Measurements from ENCODE around the gene RTP5. TPM values are rescaled to one million over a fixed set of nuclear protein-coding genes. Genes with fewer than 3 reads are reported as not detected.

The RTP5 gene
- total and polyA plus RNA-seq, 2 donors (not counting 3 experiments of a cell fraction or from before 2014, with no cell fraction given) = not detected

- Histone ChIP-seq H2AFZ (ENCODE audit: low read depth, low read length) (no peak overlapping the region), H3K79me2 (ENCODE audit: control insufficient read depth, insufficient read depth, low read length) (no peaks in the 10 kb centered on the region), H3K4me3 (replicated peaks in 1 of 3; ENCODE audit: insufficient read depth in 1 of 3, low read depth in 1 of 3, low read length in 3 of 3) (no peak overlapping the region), H3K9ac (replicated peaks; ENCODE audit: extremely low read depth, insufficient read depth, low read length) (no peak overlapping the region), H3K27ac (ENCODE audit: insufficient read depth, low read depth, low read length) (no peak overlapping the region), H3K4me2 (ENCODE audit: insufficient read depth, low read length) (no peak overlapping the region), H3K4me1 (ENCODE audit: control insufficient read depth, extremely low read depth, insufficient read depth, low read length) (no peaks in the 10 kb centered on the region), H3K27me3 (ENCODE audit: control insufficient read depth in 2 of 2, insufficient read depth in 2 of 2, low read length in 2 of 2) (no peaks in the 10 kb centered on the region), H3K9me3 (replicated peaks; ENCODE audit: control insufficient read depth, insufficient read depth, low read length) (no peaks in the 10 kb centered on the region), H3K36me3 (ENCODE audit: control insufficient read depth in 2 of 2, extremely low read depth in 1 of 2, insufficient read depth in 2 of 2, low read length in 2 of 2) (no peaks in the 10 kb centered on the region), H3K9me1 (replicated peaks; ENCODE audit: control insufficient read depth, extremely low read depth, insufficient read depth, low read length) (no peaks in the 10 kb centered on the region), H4K20me1 (replicated peaks; ENCODE audit: control insufficient read depth, extremely low read depth, insufficient read depth, low read length) (no peaks in the 10 kb centered on the region)
- no TSS peak for BruUV-seq (replicated peaks)
- no peak for DNase-seq (ENCODE audit: low read depth, low spot score)
- POLR2A ChIA-PET = no interaction called here
- no peak for FAIRE-seq
- intact Hi-C loops (cut with micrococcal nuclease) (no loop called here), dilution Hi-C loops (cut with MboI; ENCODE audit: extremely low pct_ligation_motif_present, low sequenced_read_pairs) (no loop called here)
- CTCF ChIA-PET = no interaction called here
- TF ChIP-seq EZH2 (IDR thresholded peaks at IDR 0.05; ENCODE audit: borderline replicate concordance, low read depth, low read length, severe bottlenecking) = no peak
- no peak for TF ChIP-seq POLR2AphosphoS5 (IDR thresholded peaks at IDR 0.05; ENCODE audit: insufficient read depth, low read depth, low read length)
- TF ChIP-seq POLR2A (IDR thresholded peaks at IDR 0.05; ENCODE audit: low read depth, low read length) = no peak
- TF ChIP-seq FOS (IDR thresholded peaks at IDR 0.05; ENCODE audit: borderline replicate concordance, insufficient read depth, low read length) = no peak
- no peak for TF ChIP-seq MYC (IDR thresholded peaks at IDR 0.05; ENCODE audit: low read depth, low read length)
- TF ChIP-seq CTCF (IDR thresholded peaks at IDR 0.05; ENCODE audit: extremely low read depth in 1 of 2, insufficient read depth in 1 of 2, low read depth in 1 of 2, low read length in 2 of 2) = no peak
- TF ChIP-seq GATA2 (IDR thresholded peaks at IDR 0.05; ENCODE audit: insufficient read depth, insufficient read length, low read depth, low read length) = no peak
- no peak for TF ChIP-seq MAX (IDR thresholded peaks at IDR 0.05; ENCODE audit: insufficient read depth, insufficient read length)
Observed at GRCh38 chr2:241857572-241858121, 11.9 kb upstream of the RTP5 start.
